Rectal smooth muscle tissue (tissue), 1 donor: Measurements from ENCODE around the gene FKBP2.

Experiments used
- H3K27ac ChIP-seq: one replicate; pipeline ENCODE4 v1.7.0; 2013; ENCODE audit warnings: low read depth, low read length, inconsistent platforms
- H3K27me3 ChIP-seq: one replicate; pipeline ENCODE4 v1.7.0; 2013; ENCODE audit warnings: low read length; ENCODE audit not compliant: control insufficient read depth, insufficient read depth
- H3K36me3 ChIP-seq: one replicate; pipeline ENCODE4 v1.7.0; 2013; ENCODE audit warnings: low read length; ENCODE audit not compliant: control insufficient read depth, insufficient read depth
- H3K4me1 ChIP-seq: one replicate; pipeline ENCODE4 v1.7.0; 2013; ENCODE audit warnings: low read length; ENCODE audit not compliant: control insufficient read depth, insufficient read depth
- H3K4me3 ChIP-seq: one replicate; pipeline ENCODE4 v1.7.0; 2013; ENCODE audit warnings: low read length
- H3K9ac ChIP-seq: one replicate; pipeline ENCODE4 v1.7.0; 2013; ENCODE audit warnings: low read length

Gene FKBP2

GRCh38 chr11:64223001-64223651, 17.8 kb upstream of the FKBP2 start:
- no peak overlapping the region for H3K9ac ChIP-seq
- H3K4me1 ChIP-seq = peaks cover 9% of the 10 kb centered on the region
- H3K4me3 ChIP-seq = no peak overlapping the region
- H3K27me3 ChIP-seq = no peaks in the 10 kb centered on the region
- H3K36me3 ChIP-seq = peaks cover 4% of the 10 kb centered on the region
- no peak overlapping the region for H3K27ac ChIP-seq

GRCh38 chr11:64224151-64224890, 16.6 kb upstream of the FKBP2 start:
- no peak overlapping the region for H3K27ac ChIP-seq
- H3K4me3 ChIP-seq = no peak overlapping the region
- H3K4me1 ChIP-seq = peaks cover 9% of the 10 kb centered on the region

GRCh38 chr11:64224891-64225607, 15.8 kb upstream of the FKBP2 start:
- Histone ChIP-seq H3K4me3 (peak overlapping the region; percentile 86), H3K9ac (peak overlapping the region; percentile 24), H3K27ac (no peak overlapping the region), H3K4me1 (peaks cover 14% of the 10 kb centered on the region), H3K27me3 (no peaks in the 10 kb centered on the region), H3K36me3 (peaks cover 4% of the 10 kb centered on the region)

More at GRCh38 chr11:64224151-64224890, 16.6 kb upstream of the FKBP2 start:
- H3K36me3 ChIP-seq = peaks cover 4% of the 10 kb centered on the region
- no peak overlapping the region for H3K9ac ChIP-seq
- H3K27me3 ChIP-seq = no peaks in the 10 kb centered on the region

- peak within 1 kb of the TSS; percentile 86 for H3K4me3 ChIP-seq
- no peaks in the 10 kb centered on the region for H3K27me3 ChIP-seq
- H3K27ac ChIP-seq = peak within 1 kb of the TSS; percentile 88
- H3K9ac ChIP-seq = peak within 1 kb of the TSS; percentile 89
- peaks cover 14% of the 10 kb centered on the region for H3K4me1 ChIP-seq
- H3K36me3 ChIP-seq = peaks cover 3% of the 10 kb centered on the region
Observed at GRCh38 chr11:64225608-64226506, 15.0 kb upstream of the FKBP2 start, which contains the start of the genes NUDT22 and TRPT1. TSS of gene NUDT22 (plus strand) at chr11:64226274. CDS start at chr11:64226653, 379 bp downstream. TSS of gene TRPT1 (minus strand) at chr11:64226186. CDS start at chr11:64225860, 326 bp downstream.

GRCh38 chr11:64226507-64227051, 14.3 kb upstream of the FKBP2 start:
- Histone ChIP-seq H3K4me3 (peak overlapping the region; percentile 86), H3K27ac (peak overlapping the region; percentile 88), H3K9ac (peak overlapping the region; percentile 89), H3K27me3 (no peaks in the 10 kb centered on the region), H3K36me3 (no peaks in the 10 kb centered on the region), H3K4me1 (peaks cover 14% of the 10 kb centered on the region)

GRCh38 chr11:64227405-64227956, 13.4 kb upstream of the FKBP2 start:
- H3K4me3 ChIP-seq = peak overlapping the region; percentile 86
- peak overlapping the region; percentile 19 for H3K9ac ChIP-seq
- H3K27me3 ChIP-seq = no peaks in the 10 kb centered on the region
- H3K27ac ChIP-seq = no peak overlapping the region
- H3K4me1 ChIP-seq = peaks cover 14% of the 10 kb centered on the region
- H3K36me3 ChIP-seq = no peaks in the 10 kb centered on the region

GRCh38 chr11:64229090-64229743, 11.7 kb upstream of the FKBP2 start:
- Histone ChIP-seq H3K27me3 (no peaks in the 10 kb centered on the region), H3K4me3 (peak overlapping the region; percentile 91), H3K27ac (peak overlapping the region; percentile 93), H3K9ac (no peak overlapping the region), H3K36me3 (no peaks in the 10 kb centered on the region), H3K4me1 (peaks cover 21% of the 10 kb centered on the region)

- Histone ChIP-seq H3K9ac (no peak overlapping the region), H3K4me3 (peak overlapping the region; percentile 91), H3K27me3 (no peaks in the 10 kb centered on the region), H3K4me1 (peaks cover 21% of the 10 kb centered on the region), H3K27ac (peak overlapping the region; percentile 93), H3K36me3 (no peaks in the 10 kb centered on the region)
Observed at GRCh38 chr11:64229744-64230170, 11.1 kb upstream of the FKBP2 start.

- Histone ChIP-seq H3K36me3 (no peaks in the 10 kb centered on the region), H3K4me3 (peak within 1 kb of the TSS; percentile 91), H3K27ac (peak within 1 kb of the TSS; percentile 93), H3K9ac (peak within 1 kb of the TSS; percentile 74), H3K4me1 (peaks cover 25% of the 10 kb centered on the region), H3K27me3 (no peaks in the 10 kb centered on the region)
Observed at GRCh38 chr11:64230171-64230984, 10.5 kb upstream of the FKBP2 start, which contains the start of gene DNAJC4. TSS of gene DNAJC4 (plus strand) at chr11:64230548. CDS start at chr11:64230855, 307 bp downstream.

- Histone ChIP-seq H3K27me3 (no peaks in the 10 kb centered on the region), H3K36me3 (no peaks in the 10 kb centered on the region), H3K9ac (peak overlapping the region; percentile 74), H3K4me1 (peaks cover 27% of the 10 kb centered on the region), H3K4me3 (peak overlapping the region; percentile 91), H3K27ac (peak overlapping the region; percentile 93)
Observed at GRCh38 chr11:64230985-64231365, 9.9 kb upstream of the FKBP2 start.
